ENCODE results near the gene SLC2A1. TPM values are rescaled to one million over a fixed set of nuclear protein-coding genes. Genes with fewer than 3 reads are reported as not detected.

The SLC2A1 gene
- total and polyA plus RNA-seq, 9 of the 15 experiments (the other 6 are each of a cell fraction or from before 2014, with no cell fraction given) = 12.6 to 153 (median 48.0) TPM

DNA sequence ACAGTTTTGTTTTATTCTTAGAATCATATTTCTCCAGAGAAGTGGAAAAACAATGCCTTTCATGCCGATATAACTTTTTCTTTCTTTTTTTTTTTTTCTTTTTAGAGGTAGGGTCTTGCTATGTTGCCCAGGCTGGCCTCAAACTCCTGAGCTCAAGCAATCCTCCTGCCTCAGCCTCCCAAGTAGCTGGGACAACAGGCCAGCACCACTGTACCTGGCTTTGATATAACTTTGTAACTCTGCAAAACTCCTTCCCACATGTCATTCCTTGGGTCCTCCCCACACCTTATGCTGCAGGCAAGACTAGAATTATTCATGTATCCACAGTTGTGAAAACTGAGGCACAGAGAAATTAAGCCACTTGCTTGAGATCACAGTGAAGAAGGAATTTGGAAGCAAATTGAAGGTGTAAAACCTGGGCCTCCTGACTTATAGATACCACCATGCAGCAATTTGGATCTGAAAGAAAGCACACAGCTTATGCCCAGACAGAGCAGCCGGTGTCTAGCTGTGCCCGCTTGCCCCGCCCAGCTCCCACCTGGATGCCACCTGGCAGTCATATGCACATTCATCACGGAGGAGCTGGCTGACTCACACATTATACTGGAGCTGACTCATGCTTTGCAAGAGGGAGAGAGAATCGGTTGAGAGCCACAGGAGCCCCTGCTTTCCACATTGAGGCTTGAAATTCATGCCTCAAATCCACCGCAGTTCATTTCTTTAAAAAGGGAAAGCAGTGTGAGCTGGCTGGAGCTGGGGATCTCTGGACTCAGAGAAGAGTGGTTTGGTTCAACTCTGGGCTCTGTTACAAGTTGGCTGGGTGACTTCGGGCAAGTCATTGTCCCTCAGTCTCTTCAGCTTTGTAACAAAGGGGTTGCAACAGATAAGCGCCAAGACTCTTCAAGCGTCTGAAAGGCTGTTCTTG, 8.3 kb upstream of the SLC2A1 start (continued):
- TF ChIP-seq RAD51 (IDR thresholded peaks at IDR 0.05; ENCODE audit: borderline replicate concordance, low read depth) = no peak
- TF ChIP-seq, protein P1, sequence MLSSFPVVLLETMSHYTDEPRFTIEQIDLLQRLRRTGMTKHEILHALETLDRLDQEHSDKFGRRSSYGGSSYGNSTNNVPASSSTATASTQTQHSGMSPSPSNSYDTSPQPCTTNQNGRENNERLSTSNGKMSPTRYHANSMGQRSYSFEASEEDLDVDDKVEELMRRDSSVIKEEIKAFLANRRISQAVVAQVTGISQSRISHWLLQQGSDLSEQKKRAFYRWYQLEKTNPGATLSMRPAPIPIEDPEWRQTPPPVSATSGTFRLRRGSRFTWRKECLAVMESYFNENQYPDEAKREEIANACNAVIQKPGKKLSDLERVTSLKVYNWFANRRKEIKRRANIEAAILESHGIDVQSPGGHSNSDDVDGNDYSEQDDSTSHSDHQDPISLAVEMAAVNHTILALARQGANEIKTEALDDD (IDR thresholded peaks at IDR 0.05) = no peak; the same call in 1 of the 2 replicates
- no peak for TF ChIP-seq FOXJ3 (CRISPR knock-in tag; IDR thresholded peaks at IDR 0.05)
- TF ChIP-seq, protein P2, sequence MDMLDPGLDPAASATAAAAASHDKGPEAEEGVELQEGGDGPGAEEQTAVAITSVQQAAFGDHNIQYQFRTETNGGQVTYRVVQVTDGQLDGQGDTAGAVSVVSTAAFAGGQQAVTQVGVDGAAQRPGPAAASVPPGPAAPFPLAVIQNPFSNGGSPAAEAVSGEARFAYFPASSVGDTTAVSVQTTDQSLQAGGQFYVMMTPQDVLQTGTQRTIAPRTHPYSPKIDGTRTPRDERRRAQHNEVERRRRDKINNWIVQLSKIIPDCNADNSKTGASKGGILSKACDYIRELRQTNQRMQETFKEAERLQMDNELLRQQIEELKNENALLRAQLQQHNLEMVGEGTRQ (CRISPR knock-in tag; IDR thresholded peaks at IDR 0.05) = no peak
- TF ChIP-seq, protein P3, sequence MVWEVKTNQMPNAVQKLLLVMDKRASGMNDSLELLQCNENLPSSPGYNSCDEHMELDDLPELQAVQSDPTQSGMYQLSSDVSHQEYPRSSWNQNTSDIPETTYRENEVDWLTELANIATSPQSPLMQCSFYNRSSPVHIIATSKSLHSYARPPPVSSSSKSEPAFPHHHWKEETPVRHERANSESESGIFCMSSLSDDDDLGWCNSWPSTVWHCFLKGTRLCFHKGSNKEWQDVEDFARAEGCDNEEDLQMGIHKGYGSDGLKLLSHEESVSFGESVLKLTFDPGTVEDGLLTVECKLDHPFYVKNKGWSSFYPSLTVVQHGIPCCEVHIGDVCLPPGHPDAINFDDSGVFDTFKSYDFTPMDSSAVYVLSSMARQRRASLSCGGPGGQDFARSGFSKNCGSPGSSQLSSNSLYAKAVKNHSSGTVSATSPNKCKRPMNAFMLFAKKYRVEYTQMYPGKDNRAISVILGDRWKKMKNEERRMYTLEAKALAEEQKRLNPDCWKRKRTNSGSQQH (CRISPR knock-in tag; IDR thresholded peaks at IDR 0.05) = no peak
- TF ChIP-seq, protein P4, sequence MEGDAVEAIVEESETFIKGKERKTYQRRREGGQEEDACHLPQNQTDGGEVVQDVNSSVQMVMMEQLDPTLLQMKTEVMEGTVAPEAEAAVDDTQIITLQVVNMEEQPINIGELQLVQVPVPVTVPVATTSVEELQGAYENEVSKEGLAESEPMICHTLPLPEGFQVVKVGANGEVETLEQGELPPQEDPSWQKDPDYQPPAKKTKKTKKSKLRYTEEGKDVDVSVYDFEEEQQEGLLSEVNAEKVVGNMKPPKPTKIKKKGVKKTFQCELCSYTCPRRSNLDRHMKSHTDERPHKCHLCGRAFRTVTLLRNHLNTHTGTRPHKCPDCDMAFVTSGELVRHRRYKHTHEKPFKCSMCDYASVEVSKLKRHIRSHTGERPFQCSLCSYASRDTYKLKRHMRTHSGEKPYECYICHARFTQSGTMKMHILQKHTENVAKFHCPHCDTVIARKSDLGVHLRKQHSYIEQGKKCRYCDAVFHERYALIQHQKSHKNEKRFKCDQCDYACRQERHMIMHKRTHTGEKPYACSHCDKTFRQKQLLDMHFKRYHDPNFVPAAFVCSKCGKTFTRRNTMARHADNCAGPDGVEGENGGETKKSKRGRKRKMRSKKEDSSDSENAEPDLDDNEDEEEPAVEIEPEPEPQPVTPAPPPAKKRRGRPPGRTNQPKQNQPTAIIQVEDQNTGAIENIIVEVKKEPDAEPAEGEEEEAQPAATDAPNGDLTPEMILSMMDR (IDR thresholded peaks at IDR 0.05 in 2 of 3, conservative IDR thresholded peaks at IDR 0.05 in 1 of 3; ENCODE audit: insufficient read depth in 2 of 3, low read depth in 1 of 3, low read length in 3 of 3) = no peak
- no peak for TF ChIP-seq ZNF224 (CRISPR knock-in tag; IDR thresholded peaks at IDR 0.05)
- no peak for TF ChIP-seq ZNF184 (CRISPR knock-in tag; IDR thresholded peaks at IDR 0.05)
- TF ChIP-seq CBX1 (IDR thresholded peaks at IDR 0.05; ENCODE audit: low read depth) = no peak
- TF ChIP-seq, protein P5, sequence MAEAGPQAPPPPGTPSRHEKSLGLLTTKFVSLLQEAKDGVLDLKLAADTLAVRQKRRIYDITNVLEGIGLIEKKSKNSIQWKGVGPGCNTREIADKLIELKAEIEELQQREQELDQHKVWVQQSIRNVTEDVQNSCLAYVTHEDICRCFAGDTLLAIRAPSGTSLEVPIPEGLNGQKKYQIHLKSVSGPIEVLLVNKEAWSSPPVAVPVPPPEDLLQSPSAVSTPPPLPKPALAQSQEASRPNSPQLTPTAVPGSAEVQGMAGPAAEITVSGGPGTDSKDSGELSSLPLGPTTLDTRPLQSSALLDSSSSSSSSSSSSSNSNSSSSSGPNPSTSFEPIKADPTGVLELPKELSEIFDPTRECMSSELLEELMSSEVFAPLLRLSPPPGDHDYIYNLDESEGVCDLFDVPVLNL (CRISPR knock-in tag; IDR thresholded peaks at IDR 0.05; ENCODE audit: low read depth) = no peak
- TF ChIP-seq RBM34 (IDR thresholded peaks at IDR 0.05; ENCODE audit: borderline replicate concordance, insufficient read depth, low read length) = no peak
- peak; percentile 85 for TF ChIP-seq CEBPB (tag; IDR thresholded peaks at IDR 0.05)
- TF ChIP-seq FUS (optimal IDR thresholded peaks at IDR 0.05; ENCODE audit: low read depth, low read length) = no peak
- no peak for TF ChIP-seq CC2D1A (IDR thresholded peaks at IDR 0.05)
- peak; percentile 42 for TF ChIP-seq CXXC5 (CRISPR knock-in tag; IDR thresholded peaks at IDR 0.05)
- no peak for TF ChIP-seq THRAP3 (IDR thresholded peaks at IDR 0.05; ENCODE audit: borderline replicate concordance)
- no peak for TF ChIP-seq ZNF431 (CRISPR knock-in tag; IDR thresholded peaks at IDR 0.05)
- peak; percentile 95 for TF ChIP-seq MYNN (IDR thresholded peaks at IDR 0.05)
- no peak for TF ChIP-seq MYNN (CRISPR knock-in tag; IDR thresholded peaks at IDR 0.05)
- TF ChIP-seq ZNF3 (CRISPR knock-in tag; IDR thresholded peaks at IDR 0.05) = no peak
- no peak; the same call in 1 of the 2 replicates for TF ChIP-seq MECOM (CRISPR knock-in tag; IDR thresholded peaks at IDR 0.05)
- peak; percentile 33; the same call in 1 of the 2 replicates for TF ChIP-seq ZBTB7A (IDR thresholded peaks at IDR 0.05; ENCODE audit: borderline replicate concordance, control insufficient read depth, low read depth, low read length)
- peak; percentile 95 for TF ChIP-seq ZNF121 (CRISPR knock-in tag; conservative IDR thresholded peaks at IDR 0.05)
- peak; percentile 98 for TF ChIP-seq DPF2 (IDR thresholded peaks at IDR 0.05)
